Keratinocyte (primary cell): ENCODE measurements around the gene HDGFL2.

Experiments used
- CTCF ChIP-seq, 3 experiments: IDR thresholded peaks in 1 of 3; conservative IDR thresholded peaks in 1 of 3; optimal IDR thresholded peaks in 1 of 3; 2 replicates in 2 of 3; 3 replicates in 1 of 3; pipeline versions ENCODE3 to v1.5.1; 2011; ENCODE audit warnings: low read length in 3 of 3, mild to moderate bottlenecking in 3 of 3, moderate library complexity in 2 of 3, control low read depth in 1 of 3, inconsistent platforms in 1 of 3; ENCODE audit not compliant: insufficient read depth in 2 of 3; ENCODE audit errors: extremely low read depth in 1 of 3
- EZH2 ChIP-seq: IDR thresholded peaks from one replicate; pipeline ENCODE4 v1.6.1; 2012; ENCODE audit warnings: inconsistent platforms, mild to moderate bottlenecking, low read length, moderate library complexity

GRCh38 chr19:4436231-4436630 lies 35.9 kb upstream of the HDGFL2 start:
- TF ChIP-seq CTCF (optimal IDR thresholded peaks at IDR 0.05 in 1 of 3, IDR thresholded peaks at IDR 0.05 in 1 of 3, conservative IDR thresholded peaks at IDR 0.05 in 1 of 3; ENCODE audit: extremely low read depth in 1 of 3, insufficient read depth in 2 of 3, low read length in 3 of 3) (no peak), EZH2 (no peak)
